HEK293 (cell line): ENCODE results near the gene TTLL12.

ENCODE experiments used
- CTCF ChIP-seq: fragments of 450-650 bp; formaldehyde crosslinking; IDR thresholded peaks from 2 replicates; pipeline ENCODE4 v1.5.1; 2016; ENCODE audit warnings: missing biosample characterization, missing genetic modification characterization
- FEZF1 ChIP-seq: fragments of 450-650 bp; formaldehyde crosslinking; IDR thresholded peaks from 2 replicates; pipeline ENCODE4 v1.5.1; 2016; ENCODE audit warnings: missing biosample characterization, missing genetic modification characterization
- PBX3 ChIP-seq: sonication (generic); formaldehyde crosslinking; IDR thresholded peaks from 2 replicates; pipeline ENCODE4 v1.8.1; 2022; ENCODE audit warnings: mild to moderate bottlenecking, moderate library complexity, missing genetic modification reagents
- YY1 ChIP-seq: fragments of 450-650 bp; formaldehyde crosslinking; IDR thresholded peaks from 2 replicates; pipeline ENCODE4 v1.5.1; 2018; ENCODE audit warnings: missing biosample characterization, missing genetic modification characterization
- ZBTB17 ChIP-seq: fragments of 450-650 bp; formaldehyde crosslinking; IDR thresholded peaks from 2 replicates; pipeline ENCODE4 v1.5.1; 2016; ENCODE audit warnings: missing biosample characterization, missing genetic modification characterization
- ZNF121 ChIP-seq: fragments of 450-650 bp; formaldehyde crosslinking; IDR thresholded peaks from 2 replicates; pipeline ENCODE4 v1.5.1; 2016; ENCODE audit warnings: missing biosample characterization, missing genetic modification characterization
- ZNF175 ChIP-seq: fragments of 450-650 bp; formaldehyde crosslinking; IDR thresholded peaks from 2 replicates; pipeline ENCODE4 v1.5.1; 2016; ENCODE audit warnings: missing biosample characterization, missing genetic modification characterization
- ZNF302 ChIP-seq: fragments of 450-650 bp; formaldehyde crosslinking; IDR thresholded peaks from 2 replicates; pipeline ENCODE4 v1.5.1; 2016; ENCODE audit warnings: missing biosample characterization, missing genetic modification characterization, low read depth
- ZNF324 ChIP-seq: fragments of 450-650 bp; formaldehyde crosslinking; IDR thresholded peaks from 2 replicates; pipeline ENCODE4 v1.5.1; 2016; ENCODE audit warnings: missing biosample characterization, missing genetic modification characterization
- ZNF513 ChIP-seq: fragments of 450-650 bp; IDR thresholded peaks from 2 replicates; pipeline ENCODE4 v1.5.1; 2018; ENCODE audit warnings: missing biosample characterization, missing genetic modification characterization
- ZNF660 ChIP-seq: fragments of 450-650 bp; IDR thresholded peaks from 2 replicates; pipeline ENCODE4 v1.5.1; 2018; ENCODE audit warnings: missing biosample characterization, mild to moderate bottlenecking, missing genetic modification characterization
- ZNF837 ChIP-seq: fragments of 450-650 bp; formaldehyde crosslinking; IDR thresholded peaks from 2 replicates; pipeline ENCODE4 v1.5.1; 2016; ENCODE audit warnings: missing biosample characterization, missing genetic modification characterization

- no peak for TF ChIP-seq CTCF (tag by site-specific recombination)
- peak; percentile 81 for TF ChIP-seq ZNF660 (tag by site-specific recombination)
- no peak for TF ChIP-seq FEZF1 (tag by site-specific recombination)
- peak; percentile 74 for TF ChIP-seq PBX3 (CRISPR knock-in tag)
- no peak for TF ChIP-seq ZNF837 (tag by site-specific recombination)
- no peak for TF ChIP-seq ZNF175
- TF ChIP-seq ZNF302 (tag by site-specific recombination), result no peak
- peak; percentile 35; the same call in 1 of the 2 replicates for TF ChIP-seq YY1 (tag by site-specific recombination)
- TF ChIP-seq ZNF513, result no peak
- TF ChIP-seq ZNF121, result no peak
- TF ChIP-seq ZBTB17 (tag by site-specific recombination), result no peak
- no peak for TF ChIP-seq ZNF324 (tag by site-specific recombination)
These were observed at the start of gene TTLL12 for GRCh38 chr22:43186272-43187170.
